ENCODE data around the gene SEC14L3. TPM values are rescaled to one million over a fixed set of nuclear protein-coding genes. Genes with fewer than 3 reads are reported as not detected.
"Not testable (repeated sequence)": the region's sequence is repeated elsewhere in the genome, so short reads cannot be mapped to it uniquely, and the experiment has no call there.

SEC14L3 gene
- total and polyA plus RNA-seq, 2 of the 13 experiments (the other 11 are each of a cell fraction or from before 2014, with no cell fraction given), result not detected

DNA sequence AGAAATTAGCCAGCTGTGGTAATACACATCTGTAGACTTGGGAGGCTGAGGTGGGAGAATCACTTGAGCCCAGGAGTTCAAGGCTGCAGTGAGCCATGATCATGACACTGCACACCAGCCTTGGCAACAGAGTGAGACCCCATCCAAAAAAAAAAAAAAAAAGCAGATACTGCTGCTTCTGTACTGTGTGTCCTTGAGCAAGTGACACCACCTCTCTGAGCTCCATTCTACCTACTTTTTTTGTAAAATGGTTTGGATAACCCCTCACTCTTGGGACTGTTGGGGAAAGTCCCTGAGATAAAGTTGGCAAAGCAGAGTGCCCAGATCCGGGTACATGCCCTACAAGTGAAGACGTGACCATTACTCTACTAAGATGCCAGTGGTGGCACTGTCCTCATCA lies 2.7 kb downstream of the SEC14L3 start:
- H3K9ac ChIP-seq (ENCODE audit: insufficient read depth, low read depth, low read length), result no peak overlapping the region
- intact Hi-C loops (cut with micrococcal nuclease; ENCODE audit: unreplicated experiment), result no loop called here
- no TSS peak for BruUV-seq (replicated peaks)
- H2AFZ ChIP-seq (ENCODE audit: low read length), result no peak overlapping the region
- no peaks in the 10 kb centered on the region for H3K79me2 ChIP-seq (ENCODE audit: insufficient read depth, low read length)
- in situ Hi-C loops (cut with HindIII; ENCODE audit: extremely low pct_ligation_motif_present, low pct_unique_long_range_greater_than_20kb), result no loop called here
- ChIA-PET POLR2A (no interaction called here), CTCF (ENCODE audit: low intra/inter-chr PET ratio, low total read pairs) (no interaction called here)
- H3K27ac ChIP-seq (ENCODE audit: extremely low read length, insufficient read depth, low read length), result no peak overlapping the region
- H3K4me3 ChIP-seq (replicated peaks in 1 of 3; ENCODE audit: insufficient read depth in 1 of 3, low read depth in 2 of 3, low read length in 3 of 3), result no peak overlapping the region
- FAIRE-seq, result no peak
- no peaks in the 10 kb centered on the region for H3K36me3 ChIP-seq (replicated peaks in 1 of 2; ENCODE audit: control insufficient read depth in 1 of 2, insufficient read depth in 2 of 2, low read length in 2 of 2)
- no peak for DNase-seq (ENCODE audit: low spot score)
- H3K4me1 ChIP-seq (ENCODE audit: insufficient read depth, low read length), result no peaks in the 10 kb centered on the region
- H3K4me2 ChIP-seq (ENCODE audit: low read depth, low read length), result no peak overlapping the region
- TF ChIP-seq ZNF337 (CRISPR knock-in tag; IDR thresholded peaks at IDR 0.05; ENCODE audit: borderline replicate concordance, low read depth) (no peak), SOX13 (IDR thresholded peaks at IDR 0.05) (no peak), SOX13 (CRISPR knock-in tag; conservative IDR thresholded peaks at IDR 0.05 in 1 of 2, IDR thresholded peaks at IDR 0.05 in 1 of 2) (no peak), GABPA (IDR thresholded peaks at IDR 0.05; ENCODE audit: low read depth, low read length) (no peak), GABPA (CRISPR knock-in tag; IDR thresholded peaks at IDR 0.05; ENCODE audit: low read depth) (no peak), ZNF235 (CRISPR knock-in tag; IDR thresholded peaks at IDR 0.05; ENCODE audit: borderline replicate concordance) (no peak)
- TF ChIP-seq, protein P1, sequence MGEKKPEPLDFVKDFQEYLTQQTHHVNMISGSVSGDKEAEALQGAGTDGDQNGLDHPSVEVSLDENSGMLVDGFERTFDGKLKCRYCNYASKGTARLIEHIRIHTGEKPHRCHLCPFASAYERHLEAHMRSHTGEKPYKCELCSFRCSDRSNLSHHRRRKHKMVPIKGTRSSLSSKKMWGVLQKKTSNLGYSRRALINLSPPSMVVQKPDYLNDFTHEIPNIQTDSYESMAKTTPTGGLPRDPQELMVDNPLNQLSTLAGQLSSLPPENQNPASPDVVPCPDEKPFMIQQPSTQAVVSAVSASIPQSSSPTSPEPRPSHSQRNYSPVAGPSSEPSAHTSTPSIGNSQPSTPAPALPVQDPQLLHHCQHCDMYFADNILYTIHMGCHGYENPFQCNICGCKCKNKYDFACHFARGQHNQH (CRISPR knock-in tag; IDR thresholded peaks at IDR 0.05), result no peak
- TF ChIP-seq, protein P2, sequence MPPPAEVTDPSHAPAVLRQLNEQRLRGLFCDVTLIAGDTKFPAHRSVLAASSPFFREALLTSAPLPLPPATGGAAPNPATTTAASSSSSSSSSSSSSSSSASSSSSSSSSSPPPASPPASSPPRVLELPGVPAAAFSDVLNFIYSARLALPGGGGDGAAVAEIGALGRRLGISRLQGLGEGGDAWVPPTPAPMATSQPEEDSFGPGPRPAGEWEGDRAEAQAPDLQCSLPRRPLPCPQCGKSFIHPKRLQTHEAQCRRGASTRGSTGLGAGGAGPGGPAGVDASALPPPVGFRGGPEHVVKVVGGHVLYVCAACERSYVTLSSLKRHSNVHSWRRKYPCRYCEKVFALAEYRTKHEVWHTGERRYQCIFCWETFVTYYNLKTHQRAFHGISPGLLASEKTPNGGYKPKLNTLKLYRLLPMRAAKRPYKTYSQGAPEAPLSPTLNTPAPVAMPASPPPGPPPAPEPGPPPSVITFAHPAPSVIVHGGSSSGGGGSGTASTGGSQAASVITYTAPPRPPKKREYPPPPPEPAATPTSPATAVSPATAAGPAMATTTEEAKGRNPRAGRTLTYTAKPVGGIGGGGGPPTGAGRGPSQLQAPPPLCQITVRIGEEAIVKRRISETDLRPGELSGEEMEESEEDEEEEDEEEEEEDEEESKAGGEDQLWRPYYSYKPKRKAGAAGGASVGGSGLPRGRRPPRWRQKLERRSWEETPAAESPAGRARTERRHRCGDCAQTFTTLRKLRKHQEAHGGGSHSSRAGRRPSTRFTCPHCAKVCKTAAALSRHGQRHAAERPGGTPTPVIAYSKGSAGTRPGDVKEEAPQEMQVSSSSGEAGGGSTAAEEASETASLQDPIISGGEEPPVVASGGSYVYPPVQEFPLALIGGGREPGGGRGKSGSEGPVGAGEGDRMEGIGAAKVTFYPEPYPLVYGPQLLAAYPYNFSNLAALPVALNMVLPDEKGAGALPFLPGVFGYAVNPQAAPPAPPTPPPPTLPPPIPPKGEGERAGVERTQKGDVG (CRISPR knock-in tag; IDR thresholded peaks at IDR 0.05; ENCODE audit: borderline replicate concordance), result no peak
- TF ChIP-seq, protein P3, sequence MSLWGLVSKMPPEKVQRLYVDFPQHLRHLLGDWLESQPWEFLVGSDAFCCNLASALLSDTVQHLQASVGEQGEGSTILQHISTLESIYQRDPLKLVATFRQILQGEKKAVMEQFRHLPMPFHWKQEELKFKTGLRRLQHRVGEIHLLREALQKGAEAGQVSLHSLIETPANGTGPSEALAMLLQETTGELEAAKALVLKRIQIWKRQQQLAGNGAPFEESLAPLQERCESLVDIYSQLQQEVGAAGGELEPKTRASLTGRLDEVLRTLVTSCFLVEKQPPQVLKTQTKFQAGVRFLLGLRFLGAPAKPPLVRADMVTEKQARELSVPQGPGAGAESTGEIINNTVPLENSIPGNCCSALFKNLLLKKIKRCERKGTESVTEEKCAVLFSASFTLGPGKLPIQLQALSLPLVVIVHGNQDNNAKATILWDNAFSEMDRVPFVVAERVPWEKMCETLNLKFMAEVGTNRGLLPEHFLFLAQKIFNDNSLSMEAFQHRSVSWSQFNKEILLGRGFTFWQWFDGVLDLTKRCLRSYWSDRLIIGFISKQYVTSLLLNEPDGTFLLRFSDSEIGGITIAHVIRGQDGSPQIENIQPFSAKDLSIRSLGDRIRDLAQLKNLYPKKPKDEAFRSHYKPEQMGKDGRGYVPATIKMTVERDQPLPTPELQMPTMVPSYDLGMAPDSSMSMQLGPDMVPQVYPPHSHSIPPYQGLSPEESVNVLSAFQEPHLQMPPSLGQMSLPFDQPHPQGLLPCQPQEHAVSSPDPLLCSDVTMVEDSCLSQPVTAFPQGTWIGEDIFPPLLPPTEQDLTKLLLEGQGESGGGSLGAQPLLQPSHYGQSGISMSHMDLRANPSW (CRISPR knock-in tag; IDR thresholded peaks at IDR 0.05; ENCODE audit: borderline replicate concordance), result no peak
- 51% methylated on average over 2 of the region's 2 CpGs for WGBS (ENCODE audit: low lambda C conversion rate)
- H4K20me1 ChIP-seq (ENCODE audit: insufficient read depth, low read length), result no peaks in the 10 kb centered on the region
- no peaks in the 10 kb centered on the region for H3K9me3 ChIP-seq (ENCODE audit: low read length)
- H3K27me3 ChIP-seq (ENCODE audit: control insufficient read depth in 1 of 2, insufficient read depth in 2 of 2, low read length in 2 of 2), result peaks cover 1 to 5% of the 10 kb centered on the region in 2 experiments; a peak in 3 of 5 replicates
- no peak for ATAC-seq

DNA sequence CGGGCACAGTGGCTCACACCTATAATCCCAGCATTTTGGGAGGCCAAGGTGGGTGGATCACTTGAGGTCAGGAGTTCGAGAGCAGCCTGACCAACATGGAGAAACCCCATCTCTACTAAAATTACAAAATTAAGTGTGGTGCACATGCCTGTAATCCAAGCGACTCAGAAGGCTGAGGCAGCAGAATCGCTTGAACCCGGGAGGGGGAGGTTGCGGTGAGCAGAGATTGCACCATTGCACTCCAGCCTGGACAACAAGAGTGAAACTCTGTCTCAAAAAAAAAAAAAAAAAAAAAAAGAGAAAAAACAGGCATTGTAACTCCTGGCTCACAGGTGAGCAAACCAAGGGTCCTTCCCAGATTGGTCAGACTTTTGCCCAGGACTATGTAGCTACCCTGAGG lies 11.3 kb downstream of the SEC14L3 start:
- H3K27ac ChIP-seq (ENCODE audit: extremely low read length, insufficient read depth, low read length); H4K20me1 ChIP-seq (ENCODE audit: insufficient read depth, low read length); CTCF ChIA-PET (ENCODE audit: low intra/inter-chr PET ratio, low total read pairs); H2AFZ ChIP-seq (ENCODE audit: low read length); intact Hi-C loops (cut with micrococcal nuclease; ENCODE audit: unreplicated experiment); H3K9me3 ChIP-seq (ENCODE audit: low read length); BruUV-seq (replicated peaks); H3K79me2 ChIP-seq (ENCODE audit: insufficient read depth, low read length); H3K4me1 ChIP-seq (ENCODE audit: insufficient read depth, low read length); in situ Hi-C loops (cut with HindIII; ENCODE audit: extremely low pct_ligation_motif_present, low pct_unique_long_range_greater_than_20kb); H3K36me3 ChIP-seq (replicated peaks in 1 of 2; ENCODE audit: control insufficient read depth in 1 of 2, insufficient read depth in 2 of 2, low read length in 2 of 2); H3K4me3 ChIP-seq (replicated peaks in 1 of 3; ENCODE audit: insufficient read depth in 1 of 3, low read depth in 2 of 3, low read length in 3 of 3); DNase-seq (ENCODE audit: low spot score); H3K4me2 ChIP-seq (ENCODE audit: low read depth, low read length); H3K9ac ChIP-seq (ENCODE audit: insufficient read depth, low read depth, low read length); POLR2A ChIA-PET; FAIRE-seq; ATAC-seq: not testable (repeated sequence)
- WGBS (ENCODE audit: low lambda C conversion rate), result 10% methylated on average over 5 of the region's 6 CpGs
- peaks cover 0 to 12% of the 10 kb centered on the region in 2 experiments; a peak in 2 of 5 replicates for H3K27me3 ChIP-seq (ENCODE audit: control insufficient read depth in 1 of 2, insufficient read depth in 2 of 2, low read length in 2 of 2)

Measured in HepG2 (cell line).